Daoy (cell line): ENCODE measurements around the gene CD177. TPM values are rescaled to one million over a fixed set of nuclear protein-coding genes. Genes with fewer than 3 reads are reported as not detected.
"Not testable (repeated sequence)": the region's sequence is repeated elsewhere in the genome, so short reads cannot be mapped to it uniquely, and the experiment has no call there.

Source experiments
- DNase-seq: peaks from one replicate; pipeline ENCODE4 v3.0.0-alpha.2; 2015; ENCODE audit warnings: low read depth
- total RNA-seq: library from RNA; depleted of rRNA; stranded (reverse); fragments of >200 nt; shearing (Covaris generic); gene quantifications from 2 replicates; pipeline ENCODE4 v1.2.3, GENCODE V29; 2014; rRNA removed

The CD177 gene
- total RNA-seq, 1 experiment from 2014 or later: not detected

- DNase-seq: no peak
Measured at GRCh38 chr19:43380771-43381386, 27.4 kb downstream of the CD177 start.

- not testable (repeated sequence) for DNase-seq
Measured at GRCh38 chr19:43382586-43383216, 29.2 kb downstream of the CD177 start.

GRCh38 chr19:43383254-43383653, 29.8 kb downstream of the CD177 start:
- not testable (repeated sequence) for DNase-seq

- DNase-seq: not testable (repeated sequence)
Measured at GRCh38 chr19:43383759-43384158, 30.3 kb downstream of the CD177 start.

GRCh38 chr19:43390903-43391551, 37.5 kb downstream of the CD177 start:
- peak; percentile 79 for DNase-seq

GRCh38 chr19:43391552-43391935, 38.1 kb downstream of the CD177 start:
- DNase-seq: not testable (repeated sequence)

GRCh38 chr19:43393501-43393900, 40.0 kb downstream of the CD177 start:
- DNase-seq: not testable (repeated sequence)

GRCh38 chr19:43395561-43395960, 42.1 kb downstream of the CD177 start:
- no peak for DNase-seq

- no peak for DNase-seq
Measured at GRCh38 chr19:43406297-43406696, 52.8 kb downstream of the CD177 start.

- no peak for DNase-seq
Measured at GRCh38 chr19:43407416-43408005, 54.0 kb downstream of the CD177 start.

- no peak for DNase-seq
Measured at GRCh38 chr19:43408043-43408442, 54.6 kb downstream of the CD177 start.

- no peak for DNase-seq
Measured at GRCh38 chr19:43409415-43409814, 55.9 kb downstream of the CD177 start.

GRCh38 chr19:43412441-43412840, 59.0 kb downstream of the CD177 start:
- no peak for DNase-seq

Other genes with a start within 250 kb of the CD177 start
- gene PSG5, start 167.2 kb upstream of the CD177 start, total RNA-seq: 0.80 and 5.1 TPM in 2 replicates
- gene PSG4, start 148.0 kb upstream of the CD177 start, total RNA-seq: 0.27 and 0.69 TPM in 2 replicates
- gene PSG9, start 84.2 kb upstream of the CD177 start, total RNA-seq: 0.29 and 0.60 TPM in 2 replicates
- gene TEX101, start 61.2 kb downstream of the CD177 start, total RNA-seq: not detected in 2 replicates
- 0.74 TPM in 1 of 2 replicates, not detected in the other for gene LYPD3, start 111.9 kb downstream of the CD177 start, total RNA-seq
- 7.8 and 17.6 TPM in 2 replicates for gene PHLDB3, start 151.1 kb downstream of the CD177 start, total RNA-seq
- gene ETHE1, start 173.5 kb downstream of the CD177 start, total RNA-seq: 17.9 and 29.7 TPM in 2 replicates
- gene ZNF575, start 179.5 kb downstream of the CD177 start, total RNA-seq: not detected in 2 replicates
- gene XRCC1, start 221.8 kb downstream of the CD177 start, total RNA-seq: 40.1 and 42.7 TPM in 2 replicates
- gene PINLYP, start 222.1 kb downstream of the CD177 start, total RNA-seq: 0.11 and 0.12 TPM in 2 replicates
- 15.8 and 20.4 TPM in 2 replicates for gene IRGQ, start 242.4 kb downstream of the CD177 start, total RNA-seq
- 13.8 and 16.0 TPM in 2 replicates for gene ZNF576, start 242.9 kb downstream of the CD177 start, total RNA-seq